HG03342 (cell line): ENCODE results near the gene SNAP47.
A peak's percentile ranks its signal among the peaks of the same experiment; 100 is the strongest.
"Not testable (repeated sequence)": the region's sequence is repeated elsewhere in the genome, so short reads cannot be mapped to it uniquely, and the experiment has no call there.

Experiments used
- ATAC-seq: cut with Tn5 transposase; IDR thresholded peaks from one replicate; pipeline ENCODE4 v1.9.1; 2021; ENCODE audit warnings: mild to moderate bottlenecking, moderate library complexity; ENCODE audit not compliant: unreplicated experiment

Gene SNAP47

GRCh38 chr1:227734856-227735538 is at the start of gene SNAP47, which contains the start of gene JMJD4:
SNAP47 (plus strand) TSS chr1:227735435; CDS start chr1:227747737, 12,302 bp downstream.
JMJD4 (minus strand) TSS chr1:227735302; CDS start chr1:227735273, 29 bp downstream.
- ATAC-seq: peak; percentile 93

- no peak for ATAC-seq
Measured at GRCh38 chr1:227685807-227686206, 49.4 kb upstream of the SNAP47 start.

GRCh38 chr1:227697321-227697864 is 37.8 kb upstream of the SNAP47 start:
- ATAC-seq: no peak

GRCh38 chr1:227701631-227702030 is 33.6 kb upstream of the SNAP47 start:
- not testable (repeated sequence) for ATAC-seq

DNA sequence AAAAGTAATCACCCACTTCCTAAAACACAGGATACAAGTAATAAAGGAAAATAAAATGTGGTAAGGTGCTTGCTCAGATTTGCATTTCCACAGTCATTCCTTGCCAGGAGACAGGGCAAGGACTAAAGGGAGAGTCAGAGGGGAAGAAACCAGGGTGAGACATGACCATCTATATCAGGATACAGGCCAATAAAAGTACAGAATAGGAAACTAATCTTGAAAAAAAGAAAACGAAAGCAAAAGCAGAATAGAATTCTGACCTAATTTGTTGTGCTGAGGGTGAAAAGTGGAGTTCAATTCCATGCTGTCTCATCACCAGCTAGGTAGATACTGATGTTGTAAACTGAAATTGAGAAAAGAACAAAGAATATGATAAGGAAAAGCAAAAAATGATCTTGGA is 27.4 kb upstream of the SNAP47 start:
- ATAC-seq: no peak

DNA sequence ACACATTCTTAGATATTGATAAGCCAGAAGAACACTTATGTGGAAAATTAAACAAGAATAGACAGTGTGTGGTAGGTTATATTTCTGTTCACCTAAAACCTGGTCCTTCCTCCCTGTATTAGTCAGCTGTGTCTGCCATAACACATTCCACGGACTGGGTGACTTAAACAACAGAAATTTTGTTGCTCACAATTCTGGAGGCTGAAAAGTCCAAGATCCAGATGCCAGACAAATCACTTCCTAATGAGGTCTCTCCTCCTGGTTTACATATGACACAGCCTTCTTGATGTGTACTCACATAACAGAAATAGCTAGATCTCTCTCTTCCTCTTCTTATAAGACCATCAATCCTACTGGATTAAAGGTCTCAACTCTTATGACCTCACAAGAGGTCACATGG is 25.8 kb upstream of the SNAP47 start:
- ATAC-seq: no peak

DNA sequence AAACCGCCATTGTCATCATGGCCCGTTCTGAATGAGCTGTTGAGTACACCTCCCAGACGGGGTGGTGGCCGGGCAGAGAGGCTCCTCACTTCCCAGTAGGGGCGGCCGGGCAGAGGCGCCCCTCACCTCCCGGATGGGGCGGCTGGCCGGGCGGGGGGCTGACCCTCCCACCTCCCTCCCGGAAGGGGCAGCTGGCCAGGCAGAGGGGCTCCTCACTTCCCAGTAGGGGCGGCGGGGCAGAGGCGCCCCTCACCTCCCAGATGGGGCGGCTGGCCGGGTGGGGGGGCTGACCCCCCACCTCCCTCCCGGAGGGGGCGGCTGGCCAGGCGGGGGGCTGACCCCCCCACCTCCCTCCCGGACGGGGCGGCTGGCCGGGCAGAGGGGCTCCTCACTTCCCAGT is 24.8 kb upstream of the SNAP47 start:
- ATAC-seq: not testable (repeated sequence)

DNA sequence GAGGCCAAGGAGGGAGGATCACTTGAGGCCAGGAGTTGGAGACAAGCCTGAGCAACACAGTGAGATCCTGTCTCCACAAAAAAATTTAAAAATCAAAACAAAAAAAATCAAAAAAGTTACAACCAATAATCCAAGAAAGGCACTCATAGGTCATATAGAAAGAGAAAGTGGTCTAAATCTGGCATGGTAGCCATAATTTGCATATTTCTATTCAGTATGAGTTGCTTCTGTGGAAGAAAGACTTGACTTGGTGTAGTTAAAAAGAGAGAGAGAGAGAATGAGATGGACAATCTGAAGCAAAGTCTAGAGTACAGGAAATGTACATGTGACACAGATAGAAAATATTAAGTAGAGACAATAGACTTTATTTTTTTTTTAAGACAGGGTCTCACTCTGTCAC is 22.6 kb upstream of the SNAP47 start:
- ATAC-seq: peak; percentile 84

GRCh38 chr1:227718932-227719331 is 16.3 kb upstream of the SNAP47 start:
- ATAC-seq: no peak

- ATAC-seq: no peak
Measured at GRCh38 chr1:227723474-227723873, 11.8 kb upstream of the SNAP47 start.

- ATAC-seq: no peak
Measured at GRCh38 chr1:227725046-227725445, 10.2 kb upstream of the SNAP47 start.

GRCh38 chr1:227726318-227726717 is 8.9 kb upstream of the SNAP47 start:
- no peak for ATAC-seq

- no peak for ATAC-seq
Measured at GRCh38 chr1:227726924-227727599, 8.2 kb upstream of the SNAP47 start.

DNA sequence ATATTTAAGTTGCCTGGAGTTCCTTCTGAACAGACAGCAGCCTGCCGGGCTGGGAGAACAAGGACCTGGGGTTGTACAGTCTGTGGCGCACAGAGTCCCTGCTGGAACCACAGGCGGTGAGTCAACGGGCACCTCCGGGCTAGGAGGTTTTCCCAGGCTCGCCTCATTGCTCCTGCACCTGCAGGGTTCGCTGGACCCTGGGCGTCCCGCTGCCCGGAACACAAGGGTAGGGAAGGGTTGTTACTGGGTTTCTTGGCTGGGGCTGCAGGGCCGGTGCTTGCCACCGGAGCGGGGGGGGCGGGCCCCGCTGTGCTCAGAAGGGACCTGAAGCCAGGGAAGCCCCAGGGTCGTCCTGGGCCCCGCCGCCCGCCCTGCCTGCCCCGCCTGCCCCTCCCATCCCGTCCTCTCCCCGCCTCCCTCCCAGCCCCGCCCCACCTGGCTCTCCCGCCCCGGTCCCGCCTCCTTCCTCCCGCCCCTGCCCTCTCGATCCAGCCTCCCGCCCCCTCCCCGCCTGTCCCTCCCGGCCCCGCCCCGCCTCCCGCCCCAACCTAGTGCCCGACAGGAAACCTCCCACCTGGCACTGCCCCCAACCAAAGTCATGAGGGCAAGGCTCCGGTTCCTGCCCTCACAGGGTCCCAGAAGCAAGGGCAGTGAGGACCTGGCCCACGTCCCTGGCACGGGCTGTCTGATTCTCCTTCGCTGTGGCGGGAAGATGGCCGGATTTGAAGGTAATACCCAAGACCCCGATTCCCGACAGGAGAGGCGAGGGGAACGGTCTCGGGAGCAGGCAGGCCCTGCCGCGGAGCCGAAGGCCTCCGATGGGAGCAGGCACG is 7.0 kb upstream of the SNAP47 start:
- ATAC-seq: no peak

- no peak for ATAC-seq
Measured at GRCh38 chr1:227728892-227729143, 6.4 kb upstream of the SNAP47 start.

DNA sequence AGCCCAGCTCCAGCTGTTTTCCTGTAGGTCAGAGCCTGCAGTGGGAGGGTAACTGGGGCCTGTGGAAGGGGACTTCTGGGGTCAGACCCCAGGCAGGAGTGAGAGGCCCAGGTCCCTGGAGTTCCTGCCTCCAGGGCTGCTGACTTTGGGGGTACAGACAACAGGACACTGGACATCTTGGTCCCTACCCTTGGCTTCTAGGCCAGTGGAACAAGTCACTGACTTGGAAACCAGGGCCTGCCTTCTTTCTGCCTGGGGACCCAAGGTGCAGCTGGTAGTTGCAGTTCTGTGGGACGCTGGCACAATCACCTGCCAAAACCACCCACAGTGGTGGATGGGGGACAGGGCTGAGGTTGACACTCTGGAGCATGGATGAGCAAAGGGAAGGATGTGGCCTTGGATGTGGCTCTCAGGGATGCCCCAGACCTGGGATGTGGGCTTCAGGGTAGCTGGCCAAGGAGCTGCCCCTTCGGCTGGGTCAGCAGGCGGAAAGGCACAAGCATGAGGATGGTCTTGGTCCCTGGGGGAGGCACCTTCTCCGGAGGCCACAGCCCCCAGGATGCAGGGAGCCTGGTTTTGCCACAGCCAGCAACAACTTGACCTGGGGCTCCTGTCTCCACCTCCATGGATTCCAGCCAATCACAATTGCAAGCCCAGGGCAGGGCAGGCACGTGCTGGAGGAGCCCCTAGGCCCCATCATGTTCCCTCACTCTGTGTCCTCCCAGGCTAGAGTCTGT is 5.9 kb upstream of the SNAP47 start:
- no peak for ATAC-seq

GRCh38 chr1:227729881-227730629 is 5.2 kb upstream of the SNAP47 start:
- peak; percentile 26 for ATAC-seq

DNA sequence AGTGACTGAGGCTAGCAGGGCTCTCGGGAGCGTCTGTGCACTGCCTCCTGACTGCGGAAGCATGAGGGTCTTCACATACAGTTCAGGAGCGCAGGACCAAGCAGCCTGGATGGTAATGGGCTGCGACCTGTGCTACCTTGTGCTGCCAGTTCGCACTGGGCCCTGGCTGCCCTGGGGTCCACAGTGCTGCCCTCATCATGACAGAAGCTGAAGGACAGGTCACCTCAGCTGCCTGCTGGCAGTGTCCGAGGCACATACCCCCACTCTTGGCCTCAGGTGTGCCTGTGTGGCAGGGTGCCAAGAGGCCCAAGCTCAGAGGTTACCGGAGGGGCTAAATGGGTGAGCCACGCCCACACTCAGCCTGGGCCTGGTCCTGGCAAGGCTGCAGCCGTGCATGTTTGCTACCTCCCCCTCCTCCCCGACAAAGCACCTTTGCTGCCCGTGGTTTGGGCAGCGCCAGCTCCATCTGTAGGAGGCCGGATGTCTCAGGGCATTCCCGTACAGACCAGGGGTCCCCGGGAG is 4.5 kb upstream of the SNAP47 start:
- no peak for ATAC-seq

- no peak for ATAC-seq
Measured at GRCh38 chr1:227731241-227731677, 4.0 kb upstream of the SNAP47 start.
